Stimulated activated CD4-positive, alpha-beta T cell treated with anti-CD3 and anti-CD28 coated beads, Interleukin-4, amount 100 ng/mL, for 1 hour (primary cell): ENCODE results near the gene MLLT3.

ENCODE experiments used
- DNase-seq: peaks from one replicate; pipeline ENCODE4 v3.0.0-alpha.2; 2020

Gene MLLT3

DNA sequence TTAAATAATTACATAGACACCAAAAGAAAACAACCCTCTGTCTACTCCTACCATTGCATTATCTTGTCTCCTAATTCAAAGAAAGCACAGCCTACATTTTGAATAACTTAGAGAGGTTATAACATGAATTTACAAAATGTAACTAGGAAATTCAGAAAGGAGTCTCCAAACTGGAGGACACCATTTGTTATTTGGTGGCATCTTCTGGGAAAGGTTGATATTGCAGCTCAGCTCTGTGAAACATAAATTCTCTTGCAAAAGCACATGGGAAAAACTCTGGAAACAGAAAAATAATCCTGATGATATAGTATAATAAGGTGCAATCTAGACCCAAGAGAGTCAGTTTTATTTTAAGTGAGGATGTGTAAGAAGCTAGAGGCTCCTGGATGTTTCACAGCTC is 215.3 kb downstream of the MLLT3 start:
- no peak for DNase-seq

DNA sequence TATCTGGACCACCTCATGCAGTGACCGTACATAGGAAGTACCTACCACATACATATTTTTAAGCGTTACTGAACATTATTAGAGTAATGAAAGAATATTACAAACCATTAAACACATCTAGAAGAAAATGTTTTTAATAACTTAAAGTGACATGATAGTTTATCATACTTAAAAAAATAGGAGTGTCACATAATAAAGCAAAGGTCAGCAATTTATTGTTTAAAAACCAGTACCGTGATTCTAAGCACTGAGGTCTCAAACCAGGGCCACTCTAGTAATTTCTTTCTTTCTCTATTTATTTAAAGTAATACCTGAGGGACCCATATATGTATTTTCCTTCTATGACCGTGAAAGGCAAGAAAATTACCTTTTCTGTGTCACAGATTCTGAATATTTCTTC is 216.0 kb downstream of the MLLT3 start:
- DNase-seq, result no peak

- no peak for DNase-seq
These were observed 216.7 kb downstream of the MLLT3 start for GRCh38 chr9:20405616-20406015.

GRCh38 chr9:20405078-20405477 is 217.2 kb downstream of the MLLT3 start:
- DNase-seq, result no peak

DNA sequence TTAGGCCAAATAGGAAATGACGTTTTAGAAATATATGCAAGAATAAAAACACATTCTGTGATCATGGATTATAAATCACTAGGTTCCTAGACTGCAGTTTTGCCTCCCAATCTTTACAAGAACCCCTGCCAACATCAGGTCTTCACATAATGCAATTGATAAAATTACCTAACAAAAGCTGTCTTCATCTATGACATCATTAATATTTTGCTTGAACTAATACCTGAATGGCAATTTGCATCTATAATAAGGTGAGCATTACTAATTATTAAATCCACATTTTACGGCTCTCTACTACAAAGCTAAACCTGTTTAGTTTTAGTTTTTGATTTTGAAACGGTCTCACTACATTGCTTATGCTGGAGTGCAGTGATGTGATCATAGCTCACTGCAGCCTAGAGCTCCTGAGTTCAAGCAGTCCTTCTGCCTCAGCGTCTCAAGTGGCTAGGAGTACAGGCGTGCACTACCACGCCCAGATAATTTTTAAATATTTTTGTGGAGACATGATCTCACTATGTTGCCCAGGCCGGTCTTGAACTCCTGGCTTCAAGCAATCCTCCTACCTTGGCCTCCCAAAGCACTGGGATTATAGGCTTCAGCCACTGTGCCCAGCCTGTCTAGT is 218.0 kb downstream of the MLLT3 start:
- DNase-seq, result no peak

DNA sequence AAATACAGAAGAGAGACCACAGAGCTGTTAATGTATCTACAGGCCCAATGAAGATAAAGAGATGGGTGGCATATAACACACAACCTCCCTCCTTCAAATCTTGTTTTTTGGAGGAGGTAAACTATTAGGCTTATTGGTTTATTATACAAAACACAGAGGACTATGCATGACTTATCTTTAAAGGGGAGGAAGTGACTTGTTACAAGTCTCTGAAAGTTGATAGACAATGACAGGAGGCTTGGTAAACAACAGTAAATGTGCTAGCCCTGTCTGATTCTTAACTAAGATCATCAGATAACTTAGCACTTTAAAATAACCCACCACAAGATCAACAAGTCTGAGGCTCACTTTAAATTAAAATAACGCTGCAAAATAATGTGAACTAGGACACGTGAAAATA is 219.0 kb downstream of the MLLT3 start:
- DNase-seq, result no peak

DNA sequence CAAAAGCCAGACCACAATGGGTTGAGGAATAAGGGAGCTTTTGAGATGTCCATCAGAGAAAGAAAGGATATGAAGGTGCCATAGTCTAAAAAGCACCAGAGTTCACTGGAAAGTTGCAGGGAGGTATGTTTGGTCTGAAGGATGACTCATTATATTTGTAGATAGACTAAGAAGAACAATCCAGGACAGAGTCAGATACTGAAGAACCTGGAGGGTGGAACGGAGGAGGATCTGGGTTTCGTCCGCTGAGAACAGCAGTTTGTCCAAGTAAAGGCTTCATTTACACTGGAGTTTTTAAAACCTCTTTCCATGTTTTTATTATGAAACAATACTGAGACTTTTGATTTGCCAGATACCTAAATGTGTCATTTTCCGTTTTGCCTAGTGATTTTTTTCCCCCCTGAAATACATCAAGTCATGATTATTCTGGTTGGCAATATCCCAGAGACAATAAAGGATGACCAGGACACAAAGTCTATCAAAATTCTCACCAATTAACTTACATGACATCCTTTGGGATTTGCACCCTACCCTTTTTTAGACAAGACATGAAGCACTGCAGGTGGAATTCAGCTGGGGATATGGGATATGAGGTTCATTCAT is 219.9 kb downstream of the MLLT3 start:
- DNase-seq, result no peak

DNA sequence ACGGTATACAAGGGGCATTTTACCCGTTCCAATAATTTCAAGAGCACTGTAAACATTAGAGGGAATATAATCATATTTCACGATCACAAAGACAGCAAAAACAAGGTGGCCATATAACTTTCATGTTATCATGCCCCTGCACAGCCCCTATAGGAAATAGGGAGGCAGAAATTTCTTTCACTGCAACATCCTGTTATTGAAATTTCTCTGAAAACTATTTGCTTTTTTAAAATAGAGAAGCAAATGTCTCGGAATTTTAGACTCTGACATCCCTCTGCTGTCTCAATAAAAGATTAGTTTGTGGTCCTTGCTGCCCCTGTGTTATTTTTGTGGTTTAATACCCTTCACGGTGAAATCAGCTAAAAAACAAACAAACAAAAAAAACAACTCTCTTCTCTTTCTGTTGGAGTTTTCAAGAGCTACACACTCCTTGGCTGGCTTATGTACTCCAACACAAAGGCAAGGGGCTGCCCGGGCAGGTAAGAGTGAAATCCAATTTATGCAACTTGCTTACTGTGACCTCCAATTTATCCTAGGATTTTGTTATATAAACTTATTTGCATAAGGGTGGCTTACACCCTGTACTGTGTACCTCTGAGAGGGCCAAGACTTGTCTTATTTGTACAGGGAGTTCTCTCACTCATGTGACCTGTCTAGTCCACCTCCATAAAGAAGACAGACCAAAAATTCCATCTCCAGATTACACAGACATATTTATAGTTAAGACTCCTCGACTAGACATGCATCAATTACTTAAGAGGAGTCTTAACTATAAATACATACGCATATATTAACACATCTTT is 223.6 kb downstream of the MLLT3 start:
- DNase-seq, result no peak

GRCh38 chr9:20397348-20397747 is 225.0 kb downstream of the MLLT3 start:
- DNase-seq, result no peak

GRCh38 chr9:20396509-20396908 is 225.8 kb downstream of the MLLT3 start:
- no peak for DNase-seq

DNA sequence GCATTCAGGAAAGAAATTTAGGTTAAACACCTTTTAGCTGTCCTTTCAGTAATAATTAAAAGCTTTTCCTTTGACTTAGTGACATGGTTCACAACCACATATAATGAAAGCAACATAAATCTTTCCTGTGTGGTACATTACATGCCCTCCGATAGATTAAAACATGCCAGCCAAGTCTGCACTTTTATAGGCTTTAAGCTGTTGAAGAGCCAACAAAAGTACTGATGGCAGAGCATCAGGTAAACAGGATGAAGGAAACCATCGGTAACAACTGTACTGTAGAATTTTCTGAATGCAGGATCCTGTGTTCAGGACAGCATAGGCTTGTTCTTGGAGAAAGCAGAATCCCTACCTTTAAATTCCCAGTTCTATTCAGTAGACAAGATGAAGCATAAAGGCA is 226.6 kb downstream of the MLLT3 start:
- no peak for DNase-seq

DNA sequence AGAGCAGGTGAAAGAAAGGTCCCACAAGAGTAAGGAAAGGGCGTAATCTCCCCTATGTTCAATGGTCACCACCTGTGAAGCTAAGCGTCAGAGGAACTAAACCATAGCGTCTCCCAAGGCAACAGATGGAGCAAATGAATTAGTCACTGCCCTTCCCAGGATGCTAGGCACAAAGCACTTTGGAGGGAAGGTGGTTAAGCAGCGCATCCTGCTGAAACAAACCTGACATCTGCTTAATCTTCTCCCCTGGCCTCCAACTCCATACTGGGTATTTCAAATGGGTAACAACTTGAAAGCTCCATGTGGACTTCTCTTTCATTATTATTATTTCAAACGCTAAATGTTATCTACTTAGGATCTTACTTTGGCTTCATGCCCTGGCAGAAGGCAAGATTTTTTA is 227.3 kb downstream of the MLLT3 start:
- DNase-seq, result no peak

- DNase-seq, result no peak
These were observed 231.1 kb downstream of the MLLT3 start for GRCh38 chr9:20391208-20391607.

DNA sequence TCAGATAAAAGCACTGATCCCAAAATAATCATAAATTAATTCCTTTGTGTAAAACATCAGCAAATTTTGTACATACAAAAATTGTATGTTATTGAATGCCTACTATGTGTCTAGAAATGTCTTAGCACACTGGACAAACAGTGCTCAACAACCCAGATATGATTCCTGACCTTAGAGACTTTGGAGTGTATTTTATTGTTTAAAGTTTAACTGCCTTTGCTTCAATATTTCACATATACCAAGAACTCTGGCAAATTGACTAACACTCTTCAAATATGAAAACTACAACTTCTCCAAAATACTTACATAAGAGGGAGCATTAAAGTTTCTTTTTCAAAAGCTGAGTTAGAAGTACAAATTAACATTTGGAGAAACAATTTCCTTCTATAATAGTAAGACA is 231.9 kb downstream of the MLLT3 start:
- no peak for DNase-seq

- no peak for DNase-seq
These were observed 235.2 kb downstream of the MLLT3 start for GRCh38 chr9:20387062-20387461.

DNA sequence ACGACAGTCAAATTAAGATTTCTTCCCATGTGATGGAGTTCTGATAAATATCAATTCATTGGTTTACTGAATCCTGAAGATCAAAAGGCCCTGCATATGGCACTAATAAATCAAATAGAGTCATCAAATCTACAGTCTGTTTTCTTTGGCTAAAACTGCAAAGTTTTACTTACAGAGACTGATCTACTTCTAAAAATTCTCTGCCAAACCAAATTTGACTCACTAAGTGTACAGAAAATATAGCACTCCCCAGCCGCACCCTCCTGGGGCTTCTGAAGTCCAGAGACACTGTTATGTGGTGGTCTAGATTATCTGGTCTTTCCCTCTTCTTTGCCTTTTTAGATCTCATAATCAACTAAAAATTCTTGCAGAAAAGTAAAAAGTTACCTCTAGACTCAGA is 237.7 kb downstream of the MLLT3 start:
- no peak for DNase-seq

GRCh38 chr9:20382460-20383071 is 239.7 kb downstream of the MLLT3 start:
- DNase-seq, result no peak

GRCh38 chr9:20380546-20380945 is 241.8 kb downstream of the MLLT3 start:
- DNase-seq, result no peak

GRCh38 chr9:20379804-20380225 is 242.5 kb downstream of the MLLT3 start:
- no peak for DNase-seq

DNA sequence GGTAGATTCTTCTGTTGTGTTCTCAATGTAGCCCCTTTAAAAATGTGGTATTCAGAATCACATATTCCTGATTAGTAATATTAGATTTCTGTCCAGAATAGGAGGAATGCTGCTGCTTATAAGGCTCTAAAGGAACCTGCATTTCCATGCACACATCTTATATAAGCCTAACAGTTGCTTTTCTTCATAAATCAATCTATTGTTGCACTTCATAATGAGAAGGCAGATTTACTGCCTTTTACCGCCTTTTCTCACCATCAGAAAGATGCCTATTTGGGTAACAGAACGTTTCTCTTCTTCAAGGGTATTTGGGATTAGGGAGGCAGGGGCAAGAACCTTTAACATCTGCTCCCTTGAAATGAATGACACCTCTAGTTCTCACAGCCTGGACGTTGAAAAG is 243.4 kb downstream of the MLLT3 start:
- DNase-seq, result no peak

- no peak for DNase-seq
These were observed 244.5 kb downstream of the MLLT3 start for GRCh38 chr9:20377790-20378189.

DNA sequence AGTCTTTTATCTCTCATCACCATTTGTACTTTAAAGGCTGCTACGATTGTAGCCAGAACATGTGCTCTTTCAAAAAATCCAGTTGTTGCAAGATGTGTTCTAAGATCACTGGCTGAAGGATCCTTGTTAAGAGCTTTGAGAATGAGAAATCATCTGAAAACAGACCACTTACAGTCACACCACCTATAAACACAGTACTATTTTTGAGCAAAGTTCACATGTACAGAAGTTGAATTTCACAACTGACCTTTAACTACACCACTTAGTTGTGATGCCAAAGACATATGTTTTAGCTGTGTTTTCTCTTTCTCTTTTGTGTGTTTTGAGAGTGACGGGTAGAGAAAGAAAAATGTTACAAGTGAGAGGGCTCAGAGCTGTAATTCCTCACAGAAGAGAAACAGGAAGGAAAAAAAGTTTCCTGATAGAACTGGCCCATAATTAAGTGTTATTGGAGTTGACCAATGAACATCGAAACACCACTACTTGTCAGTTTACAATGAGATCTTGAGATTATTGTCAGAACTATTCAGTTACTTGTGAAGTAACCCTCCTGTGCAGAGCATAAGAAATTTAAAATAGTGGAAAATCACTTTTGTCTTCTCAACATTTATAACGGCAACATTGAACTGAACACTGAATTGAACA is 245.4 kb downstream of the MLLT3 start:
- DNase-seq, result no peak

DNA sequence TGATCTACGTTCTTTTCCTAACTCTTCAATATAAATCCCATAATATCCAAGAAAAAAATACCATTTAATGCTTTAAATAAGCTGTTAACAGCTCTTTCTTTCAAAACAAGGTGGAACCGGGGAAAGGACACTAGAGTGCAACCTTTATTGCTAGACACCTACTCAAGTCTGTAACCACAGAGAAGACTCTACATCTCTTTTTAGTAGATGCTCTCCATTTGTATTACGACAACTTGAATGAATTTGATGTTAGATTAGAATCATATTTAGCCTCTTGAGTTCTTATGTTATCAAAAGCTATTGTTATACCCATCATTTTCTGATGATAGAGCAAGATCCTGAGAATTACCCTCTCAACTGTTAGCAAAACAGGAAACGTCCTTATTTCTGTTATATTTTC is 246.3 kb downstream of the MLLT3 start:
- DNase-seq, result no peak
